Karpas-422 (cell line): ENCODE data around the gene PTPDC1. TPM values are rescaled to one million over a fixed set of nuclear protein-coding genes. Genes with fewer than 3 reads are reported as not detected.

Source experiments
- DNase-seq: peaks from one replicate; pipeline ENCODE4 v3.0.0-alpha.2; 2015
- H2AFZ ChIP-seq: fragments of 200-600 bp; sonication (generic); 2 replicates; pipeline ENCODE4 v1.6.1; 2014; ENCODE audit warnings: antibody characterized with exemption, low read length, mixed read lengths
- H3K27ac ChIP-seq: fragments of 200-600 bp; sonication (generic); 2 replicates; pipeline ENCODE4 v1.5.1; 2014; ENCODE audit warnings: mild to moderate bottlenecking, low read length, moderate library complexity
- H3K27me3 ChIP-seq: fragments of 200-600 bp; sonication (generic); 2 replicates; pipeline ENCODE4 v1.6.1; 2014; ENCODE audit warnings: low read length, mixed read lengths
- H3K36me3 ChIP-seq: fragments of 200-600 bp; sonication (generic); 2 replicates; pipeline ENCODE4 v1.6.1; 2014; ENCODE audit warnings: low read length, mixed read lengths; ENCODE audit not compliant: insufficient read depth
- H3K4me1 ChIP-seq: fragments of 200-600 bp; sonication (generic); 2 replicates; pipeline ENCODE4 v1.6.1; 2014; ENCODE audit warnings: mild to moderate bottlenecking, low read length, mixed read lengths
- H3K4me2 ChIP-seq: fragments of 200-600 bp; sonication (generic); 2 replicates; pipeline ENCODE4 v1.6.1; 2014; ENCODE audit warnings: low read length, low read depth, mild to moderate bottlenecking; ENCODE audit not compliant: poor library complexity, severe bottlenecking
- H3K4me3 ChIP-seq: fragments of 200-600 bp; sonication (generic); 2 replicates; pipeline ENCODE4 v1.5.1; 2014; ENCODE audit warnings: mild to moderate bottlenecking, antibody characterized with exemption, low read length, mixed read lengths
- H3K79me2 ChIP-seq: fragments of 200-600 bp; sonication (generic); 2 replicates; pipeline ENCODE4 v1.6.1; 2014; ENCODE audit warnings: mild to moderate bottlenecking, low read length, mixed read lengths
- H3K9ac ChIP-seq: fragments of 200-600 bp; sonication (generic); 2 replicates; pipeline ENCODE4 v1.6.0; 2014; ENCODE audit warnings: low read length
- H3K9me2 ChIP-seq: fragments of 200-600 bp; sonication (generic), shearing (Covaris generic); replicated peaks from 2 replicates; pipeline ENCODE4 v1.6.0; 2014; ENCODE audit warnings: mild to moderate bottlenecking, low read length, moderate library complexity; ENCODE audit not compliant: insufficient read depth
- H3K9me3 ChIP-seq: fragments of 300-700, 200-600 bp; sonication (generic); 2 replicates; pipeline ENCODE4 v1.6.1; 2014; ENCODE audit warnings: low read length, mixed read lengths
- H4K20me1 ChIP-seq: fragments of 200-600 bp; sonication (generic); 2 replicates; pipeline ENCODE4 v1.6.1; 2014; ENCODE audit warnings: mild to moderate bottlenecking, antibody characterized with exemption, low read length, low read depth; ENCODE audit not compliant: insufficient read depth
- total RNA-seq: library from RNA; depleted of rRNA; stranded (reverse); fragments of >200 nt; shearing (Covaris generic); gene quantifications from 2 replicates; pipeline ENCODE4 v1.2.3, GENCODE V29; 2014; ENCODE audit warnings: low replicate concordance

Gene PTPDC1
- total RNA-seq, 1 experiment from 2014 or later: 1.5 TPM

DNA sequence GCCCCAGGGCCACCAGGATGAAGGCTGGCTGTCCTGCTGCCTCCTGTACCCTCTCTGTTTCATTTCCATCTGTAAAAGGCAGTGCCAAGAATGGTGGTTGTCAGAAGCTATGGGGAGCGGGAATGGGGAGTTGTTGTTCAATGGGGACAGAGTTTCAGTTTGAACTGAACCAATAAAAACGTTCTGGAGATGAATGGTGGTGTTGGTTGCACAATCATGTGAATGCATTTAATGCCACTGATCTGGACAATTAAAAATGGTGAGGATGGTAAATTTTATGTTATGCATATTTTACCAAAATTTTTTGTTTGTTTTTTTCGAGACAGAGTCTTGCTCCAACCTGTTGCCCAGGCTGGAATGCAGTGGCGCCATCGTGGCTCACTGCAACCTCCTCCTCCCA lies 58.1 kb downstream of the PTPDC1 start:
- no peaks in the 10 kb centered on the region for H3K79me2 ChIP-seq
- no peaks in the 10 kb centered on the region for H3K9me3 ChIP-seq

DNA sequence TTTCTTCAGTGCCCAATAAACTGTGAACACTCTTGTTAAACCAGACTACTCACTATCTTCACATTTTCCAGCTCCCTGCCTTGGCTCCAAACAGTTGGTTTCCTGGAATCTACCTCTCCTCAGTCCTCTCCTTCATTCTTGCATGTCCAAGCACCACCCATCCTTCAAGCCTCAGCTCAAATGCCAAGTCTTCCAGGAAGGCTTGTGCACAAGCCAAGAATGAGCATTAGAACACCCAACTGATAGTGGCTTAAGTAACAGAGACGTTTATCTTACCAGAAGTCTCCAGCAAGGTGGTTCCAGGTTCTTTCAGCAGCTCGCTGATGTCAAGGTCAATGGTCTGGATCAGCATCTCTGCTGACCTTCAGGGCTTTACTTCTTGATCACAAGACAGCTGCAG lies 60.1 kb downstream of the PTPDC1 start:
- no peak for DNase-seq

More for the DNA sequence above, 58.1 kb downstream of the PTPDC1 start:
- Histone ChIP-seq H3K27me3 (no peaks in the 10 kb centered on the region), H3K27ac (no peak overlapping the region), H3K4me2 (no peak overlapping the region), H3K9me2 (no peaks in the 10 kb centered on the region), H3K36me3 (no peaks in the 10 kb centered on the region), H4K20me1 (no peaks in the 10 kb centered on the region), H3K9ac (no peak overlapping the region), H2AFZ (no peak overlapping the region), H3K4me1 (peaks cover 5% of the 10 kb centered on the region), H3K4me3 (no peak overlapping the region)
- DNase-seq: no peak

GRCh38 chr9:94145640-94146039 lies 61.4 kb downstream of the PTPDC1 start:
- Histone ChIP-seq H3K4me1 (peaks cover 19% of the 10 kb centered on the region), H3K27me3 (no peaks in the 10 kb centered on the region), H2AFZ (no peak overlapping the region), H3K79me2 (no peaks in the 10 kb centered on the region), H4K20me1 (0 out of 2 replicates have a peak, but pooled peaks cover 4% of the 10 kb centered on the region), H3K9me3 (no peaks in the 10 kb centered on the region), H3K27ac (no peak overlapping the region), H3K4me3 (no peak overlapping the region), H3K4me2 (peak overlapping the region; percentile 11), H3K9me2 (no peaks in the 10 kb centered on the region), H3K36me3 (no peaks in the 10 kb centered on the region), H3K9ac (no peak overlapping the region)
- DNase-seq: no peak

More for the DNA sequence above, 60.1 kb downstream of the PTPDC1 start:
- Histone ChIP-seq H3K4me2 (no peak overlapping the region), H3K9me2 (no peaks in the 10 kb centered on the region), H4K20me1 (no peaks in the 10 kb centered on the region), H3K36me3 (no peaks in the 10 kb centered on the region), H2AFZ (no peak overlapping the region), H3K27ac (no peak overlapping the region), H3K9me3 (no peaks in the 10 kb centered on the region), H3K9ac (no peak overlapping the region), H3K4me3 (no peak overlapping the region), H3K27me3 (no peaks in the 10 kb centered on the region), H3K79me2 (no peaks in the 10 kb centered on the region), H3K4me1 (peaks cover 7% of the 10 kb centered on the region)

DNA sequence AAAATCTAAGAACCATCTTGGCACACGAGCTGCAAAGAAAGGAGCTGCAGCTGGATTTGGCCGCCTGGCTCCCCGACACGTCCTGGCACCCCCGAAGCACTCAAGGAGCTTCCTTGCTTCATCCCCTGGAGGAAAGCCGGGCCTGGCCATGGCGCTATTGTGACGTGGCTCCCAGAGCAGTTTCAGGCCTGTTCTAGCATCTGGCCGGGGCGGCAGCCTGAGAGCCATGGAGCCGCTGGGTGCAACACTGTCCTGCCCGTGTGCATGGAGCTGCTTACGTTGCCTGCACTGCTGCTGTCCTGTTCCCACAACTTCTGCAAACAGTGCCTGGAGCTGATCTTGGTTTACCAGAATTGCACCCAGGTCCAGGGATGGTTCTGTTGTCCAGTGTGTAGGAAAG lies 63.5 kb downstream of the PTPDC1 start:
- Histone ChIP-seq H4K20me1 (0 out of 2 replicates have a peak, but pooled peaks cover 4% of the 10 kb centered on the region), H3K79me2 (no peaks in the 10 kb centered on the region), H3K27ac (no peak overlapping the region), H3K36me3 (no peaks in the 10 kb centered on the region), H3K4me2 (no peak overlapping the region), H3K9me3 (no peaks in the 10 kb centered on the region), H3K9me2 (no peaks in the 10 kb centered on the region), H3K4me1 (peaks cover 22% of the 10 kb centered on the region), H3K9ac (no peak overlapping the region), H2AFZ (no peak overlapping the region), H3K4me3 (no peak overlapping the region), H3K27me3 (no peaks in the 10 kb centered on the region)
- DNase-seq: no peak

GRCh38 chr9:94148419-94148818 lies 64.2 kb downstream of the PTPDC1 start:
- no peaks in the 10 kb centered on the region for H3K36me3 ChIP-seq
- no peak overlapping the region for H3K27ac ChIP-seq
- H3K4me3 ChIP-seq: no peak overlapping the region
- no peaks in the 10 kb centered on the region for H3K79me2 ChIP-seq
- no peak overlapping the region for H2AFZ ChIP-seq
- H3K4me1 ChIP-seq: peaks cover 22% of the 10 kb centered on the region
- no peak overlapping the region for H3K4me2 ChIP-seq
- no peaks in the 10 kb centered on the region for H3K27me3 ChIP-seq
- H3K9me3 ChIP-seq: no peaks in the 10 kb centered on the region
- H3K9me2 ChIP-seq: no peaks in the 10 kb centered on the region
- 0 out of 2 replicates have a peak, but pooled peaks cover 4% of the 10 kb centered on the region for H4K20me1 ChIP-seq
- H3K9ac ChIP-seq: no peak overlapping the region
- no peak for DNase-seq

GRCh38 chr9:94149696-94150095 lies 65.4 kb downstream of the PTPDC1 start:
- peak; percentile 65 for DNase-seq
- Histone ChIP-seq H3K9ac (no peak overlapping the region; the same call in 1 of the 2 replicates), H3K9me2 (no peaks in the 10 kb centered on the region), H3K4me3 (no peak overlapping the region), H2AFZ (no peak overlapping the region), H3K4me2 (peak overlapping the region; percentile 22), H3K36me3 (no peaks in the 10 kb centered on the region), H4K20me1 (0 out of 2 replicates have a peak, but pooled peaks cover 4% of the 10 kb centered on the region), H3K27ac (no peak overlapping the region), H3K9me3 (no peaks in the 10 kb centered on the region), H3K79me2 (no peaks in the 10 kb centered on the region), H3K27me3 (no peaks in the 10 kb centered on the region), H3K4me1 (peaks cover 22% of the 10 kb centered on the region)

DNA sequence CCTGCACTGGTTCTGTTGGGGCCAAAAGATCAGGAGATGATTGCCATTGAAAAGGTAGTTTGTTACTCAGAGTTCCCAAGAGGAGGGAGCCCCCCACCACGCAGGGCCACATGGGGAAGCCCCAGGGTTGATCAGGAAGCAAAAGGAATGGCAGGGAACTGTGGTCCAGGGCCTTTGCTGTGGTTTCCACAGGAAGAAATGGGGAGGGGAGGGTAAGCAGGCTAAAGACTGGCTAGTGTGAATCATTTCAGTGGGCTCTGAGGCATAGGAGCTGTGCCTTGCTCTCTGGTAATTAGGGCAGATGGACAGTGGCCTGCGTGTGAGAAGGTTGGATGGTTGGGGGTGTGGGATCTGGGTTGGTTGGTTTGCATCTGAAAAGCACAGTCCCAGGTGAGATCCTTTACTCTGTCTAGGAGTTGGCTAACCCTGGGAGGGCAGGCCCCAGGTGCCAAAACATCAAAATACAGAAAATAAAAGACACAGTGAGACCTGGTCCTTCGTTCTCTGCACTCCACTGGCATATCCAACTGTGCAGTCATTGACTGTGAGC lies 66.1 kb downstream of the PTPDC1 start:
- H3K9ac ChIP-seq: no peak overlapping the region; the same call in 1 of the 2 replicates
- DNase-seq: no peak
- H3K4me2 ChIP-seq: peak overlapping the region; percentile 22
- no peaks in the 10 kb centered on the region for H3K36me3 ChIP-seq
- peaks cover 22% of the 10 kb centered on the region for H3K4me1 ChIP-seq
- no peaks in the 10 kb centered on the region for H3K9me2 ChIP-seq
- no peak overlapping the region for H3K27ac ChIP-seq
- no peak overlapping the region for H2AFZ ChIP-seq
- no peaks in the 10 kb centered on the region for H3K79me2 ChIP-seq
- no peak overlapping the region for H3K4me3 ChIP-seq
- H3K9me3 ChIP-seq: no peaks in the 10 kb centered on the region
- H4K20me1 ChIP-seq: 0 out of 2 replicates have a peak, but pooled peaks cover 4% of the 10 kb centered on the region
- no peaks in the 10 kb centered on the region for H3K27me3 ChIP-seq

DNA sequence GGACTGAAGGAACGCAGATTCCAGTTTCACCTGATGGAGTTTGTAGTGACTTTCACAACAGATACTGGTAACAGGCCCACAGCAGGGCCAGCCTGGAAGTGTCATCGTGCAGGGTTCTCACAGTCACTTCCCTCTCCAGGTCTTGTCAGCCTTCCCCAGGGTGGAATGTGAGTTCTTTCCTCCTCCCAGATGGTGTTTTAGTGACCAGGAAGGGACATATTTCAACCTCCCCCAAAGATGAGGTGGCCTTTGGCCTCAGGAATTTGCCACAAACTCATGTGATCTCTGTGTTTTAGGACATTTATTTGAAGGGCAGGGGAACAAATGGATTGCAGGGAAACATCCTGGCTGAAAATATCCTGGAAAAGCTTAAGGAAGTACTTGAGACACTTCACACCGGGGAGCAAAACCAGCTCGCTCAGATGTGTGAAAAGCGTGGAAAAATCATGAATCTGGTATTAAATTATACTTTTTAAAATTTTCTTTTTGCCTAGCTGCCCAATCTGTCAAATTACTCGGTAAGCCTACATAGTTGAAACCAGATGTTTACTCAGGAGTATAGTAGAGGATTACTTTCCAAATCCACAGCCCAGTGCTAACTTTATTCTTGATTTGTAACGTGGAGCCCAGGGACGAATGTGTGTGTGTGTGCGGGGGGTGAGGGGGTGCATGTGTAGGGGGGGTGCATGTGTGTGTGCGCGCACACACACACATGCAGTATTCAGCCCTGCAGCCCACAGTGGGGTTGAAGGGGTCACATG lies 66.8 kb downstream of the PTPDC1 start:
- Histone ChIP-seq H3K4me2 (no peak overlapping the region), H2AFZ (no peak overlapping the region), H3K9me3 (no peaks in the 10 kb centered on the region), H3K4me3 (no peak overlapping the region), H3K36me3 (no peaks in the 10 kb centered on the region), H3K9ac (no peak overlapping the region), H3K27ac (no peak overlapping the region), H4K20me1 (0 out of 2 replicates have a peak, but pooled peaks cover 4% of the 10 kb centered on the region), H3K4me1 (peaks cover 17% of the 10 kb centered on the region), H3K27me3 (no peaks in the 10 kb centered on the region), H3K79me2 (no peaks in the 10 kb centered on the region), H3K9me2 (no peaks in the 10 kb centered on the region)
- no peak for DNase-seq
